ENCODE results near the gene C9orf152. TPM values are rescaled to one million over a fixed set of nuclear protein-coding genes. Genes with fewer than 3 reads are reported as not detected.

The C9orf152 gene
- total RNA-seq, 1 experiment from 2014 or later: not detected

DNA sequence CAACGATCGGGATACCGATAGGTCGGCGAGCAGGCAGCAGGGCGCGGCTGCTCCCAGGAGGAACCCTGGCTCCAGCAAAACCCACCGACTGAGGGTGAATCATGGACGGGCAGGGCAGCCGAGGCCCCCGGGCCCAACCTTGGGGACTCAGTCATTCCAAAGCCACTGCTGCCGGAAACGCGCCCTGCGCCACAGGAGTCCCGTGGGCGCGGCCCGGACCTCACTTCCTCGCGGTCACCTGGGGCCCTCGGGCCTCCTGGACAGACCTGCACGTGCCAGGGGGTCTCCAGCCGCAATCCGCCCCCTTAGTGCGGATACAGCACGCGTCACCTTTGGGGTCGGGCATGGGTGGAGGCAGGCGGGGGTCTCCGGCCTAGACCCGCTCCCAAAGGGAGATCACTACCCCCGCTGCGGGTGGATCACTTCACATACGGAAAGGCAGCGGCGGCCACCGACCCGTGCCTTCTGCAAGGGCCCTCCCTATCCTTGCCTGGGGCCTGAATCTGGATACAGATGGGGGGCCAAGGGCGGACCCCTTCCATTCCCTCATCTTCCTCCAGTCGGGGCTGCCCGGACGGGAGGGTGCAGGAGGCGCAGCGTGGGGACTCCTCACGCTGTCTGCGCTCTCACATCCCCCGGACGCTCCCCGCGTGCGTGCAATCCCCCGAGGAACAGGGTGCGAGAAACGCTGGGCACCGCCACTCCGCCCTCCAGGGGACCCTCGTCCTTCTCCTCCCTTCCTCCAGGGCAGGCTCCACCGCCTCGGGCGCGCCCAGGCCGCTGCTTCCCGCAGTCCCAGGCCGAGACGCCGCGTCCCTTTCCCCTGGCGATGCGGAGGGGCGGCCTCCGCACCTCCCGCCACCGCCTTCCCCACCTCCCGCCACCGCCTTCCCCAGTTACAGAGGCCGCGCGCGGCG lies 47.8 kb upstream of the C9orf152 start:
- Histone ChIP-seq H3K4me3 (ENCODE audit: low read depth, low read length, poor library complexity, severe bottlenecking) (peak overlapping the region; percentile 80), H3K27me3 (replicated peaks; ENCODE audit: insufficient read depth, low read depth, low read length, poor library complexity) (no peaks in the 10 kb centered on the region), H3K9me3 (ENCODE audit: low read depth, low read length, poor library complexity, severe bottlenecking) (no peaks in the 10 kb centered on the region), H3K36me3 (ENCODE audit: insufficient read depth, low read length, poor library complexity, severe bottlenecking) (peaks cover 4% of the 10 kb centered on the region), H3K27ac (ENCODE audit: low read depth, low read length, poor library complexity, severe bottlenecking) (peak overlapping the region; percentile 87), H3K4me1 (ENCODE audit: insufficient read depth, low read length, poor library complexity, severe bottlenecking) (peaks cover 18% of the 10 kb centered on the region)
- no TSS peak for BruUV-seq (replicated peaks)
- POLR2A ChIA-PET (ENCODE audit: low non-redundant PET): interaction anchor here (0.7 kb wide), 1 partner anchor 324 kb away, joined by 10 read pairs; no protein-coding TSS in a partner anchor
- CTCF ChIA-PET: interaction anchor here (0.6 kb wide), 2 partner anchors 368 to 1433 kb away, joined by 3 to 4 read pairs; no protein-coding TSS in a partner anchor
- DNase-seq (ENCODE audit: low spot score): peak; percentile 34
- TF ChIP-seq CTCF (conservative IDR thresholded peaks at IDR 0.05; ENCODE audit: low read depth, low read length) (no peak), EZH2 (IDR thresholded peaks at IDR 0.05; ENCODE audit: borderline replicate concordance, low read depth, low read length, poor library complexity, severe bottlenecking) (no peak)
- intact Hi-C loops (cut with micrococcal nuclease; ENCODE audit: unreplicated experiment): no loop called here

DNA sequence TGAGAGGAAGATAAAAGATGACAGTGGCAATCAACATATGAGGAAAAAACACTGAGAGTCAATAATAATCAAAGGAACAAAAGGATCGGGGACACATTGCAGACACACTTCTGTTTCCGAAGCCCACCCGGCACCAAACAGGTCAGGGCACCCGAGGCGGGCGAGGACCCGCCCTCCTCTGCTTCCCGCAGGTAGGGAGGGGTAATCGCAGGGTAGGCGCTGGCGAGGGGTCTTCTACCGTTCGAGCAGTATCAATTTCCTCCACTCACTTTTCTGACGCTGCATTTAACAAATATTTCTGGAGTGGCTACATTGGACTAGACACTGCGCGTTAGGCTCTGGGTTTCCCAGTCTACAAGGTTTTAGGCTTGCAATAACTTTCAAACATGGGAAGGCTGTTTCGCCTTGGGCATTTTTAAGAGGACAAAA lies 47.1 kb upstream of the C9orf152 start:
- Histone ChIP-seq H3K9me3 (ENCODE audit: low read depth, low read length, poor library complexity, severe bottlenecking) (no peaks in the 10 kb centered on the region), H3K27me3 (replicated peaks; ENCODE audit: insufficient read depth, low read depth, low read length, poor library complexity) (no peaks in the 10 kb centered on the region), H3K36me3 (ENCODE audit: insufficient read depth, low read length, poor library complexity, severe bottlenecking) (peaks cover 9% of the 10 kb centered on the region), H3K4me3 (ENCODE audit: low read depth, low read length, poor library complexity, severe bottlenecking) (peak overlapping the region; percentile 80), H3K27ac (ENCODE audit: low read depth, low read length, poor library complexity, severe bottlenecking) (peak overlapping the region; percentile 87), H3K4me1 (ENCODE audit: insufficient read depth, low read length, poor library complexity, severe bottlenecking) (peaks cover 14% of the 10 kb centered on the region)
- CTCF ChIA-PET: no interaction called here
- intact Hi-C loops (cut with micrococcal nuclease; ENCODE audit: unreplicated experiment): no loop called here
- DNase-seq (ENCODE audit: low spot score): no peak
- POLR2A ChIA-PET (ENCODE audit: low non-redundant PET): no interaction called here
- no TSS peak for BruUV-seq (replicated peaks)
- TF ChIP-seq EZH2 (IDR thresholded peaks at IDR 0.05; ENCODE audit: borderline replicate concordance, low read depth, low read length, poor library complexity, severe bottlenecking) (no peak), CTCF (conservative IDR thresholded peaks at IDR 0.05; ENCODE audit: low read depth, low read length) (no peak)

DNA sequence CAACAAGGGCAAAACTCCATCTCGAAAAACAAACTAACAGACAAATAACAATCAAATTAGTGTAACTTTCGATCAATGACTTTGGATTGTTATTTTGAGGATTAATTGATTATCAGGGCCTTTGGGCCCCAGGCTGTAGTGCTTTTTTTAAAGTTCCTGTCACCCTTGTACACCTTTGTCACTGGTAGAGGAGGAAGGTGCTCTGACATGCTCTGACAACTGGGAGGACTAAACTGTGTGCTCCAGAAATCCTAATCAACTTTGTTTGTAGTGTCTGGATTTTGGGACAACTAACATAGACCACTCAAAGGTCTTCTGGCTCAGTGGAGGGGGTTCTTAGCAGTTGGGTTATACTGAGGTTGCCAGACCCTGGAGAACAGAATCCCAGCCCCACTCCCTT lies 46.5 kb upstream of the C9orf152 start:
- H3K27me3 ChIP-seq (replicated peaks; ENCODE audit: insufficient read depth, low read depth, low read length, poor library complexity): no peaks in the 10 kb centered on the region
- no peaks in the 10 kb centered on the region for H3K9me3 ChIP-seq (ENCODE audit: low read depth, low read length, poor library complexity, severe bottlenecking)
- POLR2A ChIA-PET (ENCODE audit: low non-redundant PET): no interaction called here
- H3K27ac ChIP-seq (ENCODE audit: low read depth, low read length, poor library complexity, severe bottlenecking): no peak overlapping the region
- peaks cover 14% of the 10 kb centered on the region for H3K4me1 ChIP-seq (ENCODE audit: insufficient read depth, low read length, poor library complexity, severe bottlenecking)
- no peak for DNase-seq (ENCODE audit: low spot score)
- intact Hi-C loops (cut with micrococcal nuclease; ENCODE audit: unreplicated experiment): no loop called here
- peaks cover 14% of the 10 kb centered on the region for H3K36me3 ChIP-seq (ENCODE audit: insufficient read depth, low read length, poor library complexity, severe bottlenecking)
- CTCF ChIA-PET: no interaction called here
- BruUV-seq (replicated peaks): no TSS peak
- no peak for TF ChIP-seq CTCF (conservative IDR thresholded peaks at IDR 0.05; ENCODE audit: low read depth, low read length)
- no peak for TF ChIP-seq EZH2 (IDR thresholded peaks at IDR 0.05; ENCODE audit: borderline replicate concordance, low read depth, low read length, poor library complexity, severe bottlenecking)
- peak overlapping the region; percentile 80 for H3K4me3 ChIP-seq (ENCODE audit: low read depth, low read length, poor library complexity, severe bottlenecking)

All from A673 (cell line).